ENCODE data around the gene ZMYND10. TPM values are rescaled to one million over a fixed set of nuclear protein-coding genes. Genes with fewer than 3 reads are reported as not detected.

The ZMYND10 gene
- total RNA-seq = 3.4 TPM

DNA sequence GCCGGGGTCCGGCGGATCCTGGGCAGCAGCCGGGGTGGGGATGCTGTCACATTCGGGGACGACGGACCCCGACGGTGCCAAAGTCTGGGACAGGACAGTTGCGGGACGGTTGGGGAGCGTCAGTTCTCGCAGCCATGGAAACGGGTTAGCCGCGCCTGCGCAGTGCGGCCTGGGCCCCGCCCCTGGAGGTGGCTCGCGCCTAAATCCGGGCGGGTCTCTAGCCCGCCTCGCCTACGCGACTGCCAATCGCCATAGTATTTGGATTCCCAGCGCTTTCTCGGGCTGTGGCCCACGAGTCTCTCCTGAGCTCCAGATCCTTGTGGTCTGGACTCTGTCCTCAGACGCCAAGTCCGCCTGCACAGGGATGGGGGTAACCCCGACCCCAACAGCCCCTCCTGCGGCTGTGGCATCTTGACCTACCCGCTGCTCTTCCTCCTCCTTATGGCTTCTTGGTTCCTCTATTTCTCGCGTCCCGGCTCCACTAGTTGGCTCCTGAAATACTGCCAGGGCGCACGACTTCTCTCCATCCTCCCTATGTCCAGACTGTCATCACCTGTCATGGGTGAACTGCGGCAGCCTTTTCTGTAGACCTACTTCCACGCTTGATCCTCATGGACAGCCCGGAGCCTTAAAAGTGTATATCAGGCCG lies at the start of gene ZMYND10:
Gene ZMYND10 (minus strand): TSS at position 147 of the 649 bp plus-strand sequence. CDS start 153 bp downstream, outside the sequence.

DNA sequence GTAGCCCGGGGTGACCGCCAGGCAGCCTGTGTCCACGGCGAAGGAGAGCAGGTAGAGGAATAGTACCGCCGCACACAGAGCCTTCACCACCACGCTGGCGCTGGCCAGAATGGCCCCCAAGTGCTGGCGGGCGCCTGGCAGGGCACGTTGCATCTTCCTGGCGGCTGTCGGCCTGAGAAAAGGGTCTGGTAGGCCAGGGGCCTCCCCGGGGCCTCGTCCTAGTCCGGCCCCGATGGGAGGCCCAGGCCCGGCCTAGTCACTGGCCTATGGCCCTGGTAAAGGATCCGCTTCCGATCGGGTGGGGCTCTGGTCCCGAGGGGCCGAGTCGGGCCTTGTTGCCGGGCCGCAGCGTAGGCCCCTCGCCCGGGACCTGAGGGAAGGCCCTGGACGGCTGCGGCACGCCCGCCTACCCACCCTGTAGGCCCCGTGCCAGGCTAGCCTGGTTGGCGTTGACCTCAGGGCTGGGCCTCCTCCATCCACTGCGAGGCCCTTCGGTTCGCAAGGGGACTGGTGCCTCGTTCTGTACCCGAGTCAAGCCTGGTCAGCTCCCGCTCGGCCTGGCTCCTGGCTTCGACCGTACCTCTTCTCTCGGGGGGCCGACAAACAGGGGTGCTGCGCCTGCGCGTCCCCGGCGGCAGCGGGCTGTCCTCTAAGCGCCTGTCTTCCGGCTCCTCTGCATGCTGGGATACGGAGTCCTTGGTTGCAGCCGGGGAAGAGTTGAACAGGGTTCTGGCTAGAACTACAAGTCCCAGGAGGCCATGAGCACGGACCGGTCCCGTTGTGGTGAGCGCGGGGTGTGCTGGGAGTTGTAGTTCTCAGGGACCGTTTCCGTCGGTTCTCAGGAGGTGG lies 13.6 kb upstream of the ZMYND10 start, which contains the start of gene TMEM115:
Gene TMEM115 (minus strand): TSS at position 611 of the 849 bp plus-strand sequence. CDS start 458 bp downstream, at position 153.

DNA sequence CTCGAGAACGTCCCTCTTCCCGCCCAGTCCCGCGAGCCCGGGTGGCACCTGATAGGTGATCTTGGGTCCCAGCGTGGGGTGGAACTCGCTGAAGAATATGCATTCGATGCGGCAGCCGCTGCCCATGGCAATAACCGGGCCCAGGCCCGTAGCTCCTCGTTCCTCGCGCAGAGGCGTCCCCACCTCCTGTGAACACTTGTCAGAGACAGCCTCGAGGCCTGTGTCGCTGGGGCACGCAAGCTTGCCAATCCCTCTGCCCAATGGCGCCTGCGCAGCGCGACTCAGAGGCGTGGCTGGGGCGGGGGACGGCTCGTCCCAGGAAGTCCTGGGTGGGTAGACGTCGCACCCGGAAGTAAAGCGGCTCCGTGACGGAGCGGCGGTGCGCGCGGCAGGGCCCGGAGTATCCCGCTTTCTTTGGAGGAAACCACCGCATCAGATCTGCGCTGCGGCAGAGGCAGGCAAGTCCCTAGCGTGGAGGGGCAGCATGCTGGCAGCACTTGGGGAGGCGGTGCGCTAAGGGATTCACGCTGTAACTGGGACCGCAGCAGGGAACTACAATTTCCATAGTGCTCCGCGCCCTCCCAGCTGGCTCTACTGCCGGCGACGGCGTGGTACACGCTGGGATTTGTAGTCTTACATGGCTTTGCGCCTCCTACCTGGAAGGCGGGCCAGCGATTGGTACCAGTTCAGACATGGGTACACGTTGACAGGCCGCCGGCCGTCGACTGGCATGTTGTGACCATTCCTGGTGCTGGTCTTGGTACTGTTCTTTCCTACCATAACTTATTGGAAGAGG lies 5.2 kb upstream of the ZMYND10 start, which contains the start of the genes CYB561D2 and NPRL2:
Gene CYB561D2 (plus strand): TSS at position 336 of the 796 bp plus-strand sequence. CDS start 572 bp downstream, outside the sequence.
Gene NPRL2 (minus strand): TSS at position 249 of the 796 bp plus-strand sequence. CDS start 123 bp downstream, at position 126.

DNA sequence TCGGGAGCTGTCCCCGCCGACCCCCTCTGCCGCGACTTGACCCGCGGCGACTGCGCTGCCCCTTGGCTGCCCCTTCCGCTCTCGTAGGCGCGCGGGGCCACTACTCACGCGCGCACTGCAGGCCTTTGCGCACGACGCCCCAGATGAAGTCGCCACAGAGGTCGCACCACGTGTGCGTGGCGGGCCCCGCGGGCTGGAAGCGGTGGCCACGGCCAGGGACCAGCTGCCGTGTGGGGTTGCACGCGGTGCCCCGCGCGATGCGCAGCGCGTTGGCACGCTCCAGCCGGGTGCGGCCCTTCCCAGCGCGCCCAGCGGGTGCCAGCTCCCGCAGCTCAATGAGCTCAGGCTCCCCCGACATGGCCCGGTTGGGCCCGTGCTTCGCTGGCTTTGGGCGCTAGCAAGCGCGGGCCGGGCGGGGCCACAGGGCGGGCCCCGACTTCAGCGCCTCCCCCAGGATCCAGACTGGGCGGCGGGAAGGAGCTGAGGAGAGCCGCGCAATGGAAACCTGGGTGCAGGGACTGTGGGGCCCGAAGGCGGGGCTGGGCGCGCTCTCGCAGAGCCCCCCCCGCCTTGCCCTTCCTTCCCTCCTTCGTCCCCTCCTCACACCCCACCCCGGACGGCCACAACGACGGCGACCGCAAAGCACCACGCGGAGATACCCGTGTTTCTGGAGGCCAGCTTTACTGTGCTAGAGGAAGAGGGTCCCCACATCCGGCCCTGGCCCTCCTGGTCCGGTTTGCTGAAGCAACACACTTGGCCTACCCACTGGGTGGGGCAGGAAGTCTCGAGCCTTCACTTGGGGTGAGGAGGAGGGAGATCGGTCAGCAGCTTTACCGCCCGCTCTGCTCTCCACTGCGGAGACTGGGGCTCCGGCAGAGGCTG lies 4.8 kb downstream of the ZMYND10 start, which contains the start of gene RASSF1:
Gene RASSF1 (minus strand): TSS at position 389 of the 882 bp plus-strand sequence. CDS start 31 bp downstream, at position 358.

DNA sequence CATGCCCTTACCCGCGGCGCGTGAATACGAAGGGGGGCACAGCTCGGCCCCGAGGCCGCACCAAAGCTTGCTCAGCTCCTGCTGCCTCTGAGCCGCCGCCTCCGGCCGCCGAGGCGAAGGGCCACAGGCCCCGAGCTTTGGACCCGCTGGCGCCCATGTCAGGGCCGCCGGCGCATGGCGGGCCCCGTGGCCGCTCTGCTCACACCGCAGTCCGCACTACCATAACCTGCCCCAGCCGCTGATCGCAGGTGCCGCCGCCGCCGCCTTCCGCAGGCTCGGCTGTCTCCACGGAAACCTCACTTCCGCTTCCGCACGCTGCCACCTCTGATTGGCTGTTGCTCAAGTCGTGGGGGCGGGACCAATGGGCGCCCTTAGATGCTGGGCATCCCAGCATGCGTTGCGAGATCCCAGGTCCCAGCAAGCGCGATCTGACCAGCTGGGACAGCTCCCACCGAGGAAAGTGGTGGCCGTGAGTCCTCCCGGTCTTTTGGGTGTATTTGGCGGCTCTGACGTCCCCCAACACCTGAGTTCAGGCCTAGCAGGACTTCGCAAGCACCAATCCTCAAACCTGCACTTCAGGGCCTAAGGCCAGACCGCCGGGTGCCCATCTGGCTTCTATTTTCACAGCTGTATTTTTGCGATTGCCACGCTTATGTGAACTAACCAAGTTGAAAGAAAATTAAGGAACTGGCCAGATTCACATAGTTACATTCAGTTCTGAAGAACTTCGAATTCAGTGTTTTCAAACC lies 17.4 kb downstream of the ZMYND10 start, which contains the start of gene TUSC2:
Gene TUSC2 (minus strand): TSS at position 281 of the 749 bp plus-strand sequence. CDS start 124 bp downstream, at position 157.

DNA sequence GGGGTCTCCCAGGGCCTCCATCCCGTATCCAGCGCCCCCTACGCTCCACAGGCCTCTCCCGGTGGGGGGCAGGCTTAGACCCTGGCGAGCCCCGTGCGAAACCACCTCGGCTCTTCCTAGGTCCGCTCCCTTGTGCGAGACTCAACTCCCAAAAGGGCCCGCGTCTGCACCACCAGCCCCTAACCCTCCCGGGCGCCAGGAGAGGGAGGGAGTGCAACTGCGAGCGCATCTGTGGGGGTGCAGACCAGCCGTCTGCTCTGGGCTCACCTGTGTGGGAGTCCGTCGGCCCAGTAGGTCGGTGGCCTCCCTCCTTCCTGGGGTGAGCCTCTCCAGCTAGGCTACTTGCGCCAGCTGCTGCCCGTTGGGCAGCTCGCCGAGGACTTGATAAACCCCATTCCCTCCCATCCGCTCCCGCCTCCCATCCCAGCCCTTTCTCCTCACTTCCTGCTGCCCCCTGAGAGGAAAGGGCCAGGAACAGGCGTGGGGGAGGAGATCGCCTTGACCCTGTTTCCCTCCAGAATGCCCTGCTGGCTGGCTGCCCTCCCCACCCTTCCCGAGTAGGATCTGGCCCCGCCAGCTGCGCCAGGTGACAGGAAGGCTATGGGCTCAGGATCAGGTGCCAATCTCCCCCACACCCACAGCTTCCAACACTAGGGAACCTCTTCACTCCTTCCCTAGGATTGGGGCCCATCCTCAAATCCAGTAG lies 23.0 kb downstream of the ZMYND10 start, which contains the start of gene HYAL2:
Gene HYAL2 (minus strand): TSS at position 360 of the 706 bp plus-strand sequence. CDS start 2,256 bp downstream, outside the sequence.

GRCh38 chr3:50303013-50303815 lies 42.3 kb downstream of the ZMYND10 start, which contains the start of gene HYAL1:
Gene HYAL1 (minus strand): TSS chr3:50303574. CDS start chr3:50302956, 618 bp downstream.

DNA sequence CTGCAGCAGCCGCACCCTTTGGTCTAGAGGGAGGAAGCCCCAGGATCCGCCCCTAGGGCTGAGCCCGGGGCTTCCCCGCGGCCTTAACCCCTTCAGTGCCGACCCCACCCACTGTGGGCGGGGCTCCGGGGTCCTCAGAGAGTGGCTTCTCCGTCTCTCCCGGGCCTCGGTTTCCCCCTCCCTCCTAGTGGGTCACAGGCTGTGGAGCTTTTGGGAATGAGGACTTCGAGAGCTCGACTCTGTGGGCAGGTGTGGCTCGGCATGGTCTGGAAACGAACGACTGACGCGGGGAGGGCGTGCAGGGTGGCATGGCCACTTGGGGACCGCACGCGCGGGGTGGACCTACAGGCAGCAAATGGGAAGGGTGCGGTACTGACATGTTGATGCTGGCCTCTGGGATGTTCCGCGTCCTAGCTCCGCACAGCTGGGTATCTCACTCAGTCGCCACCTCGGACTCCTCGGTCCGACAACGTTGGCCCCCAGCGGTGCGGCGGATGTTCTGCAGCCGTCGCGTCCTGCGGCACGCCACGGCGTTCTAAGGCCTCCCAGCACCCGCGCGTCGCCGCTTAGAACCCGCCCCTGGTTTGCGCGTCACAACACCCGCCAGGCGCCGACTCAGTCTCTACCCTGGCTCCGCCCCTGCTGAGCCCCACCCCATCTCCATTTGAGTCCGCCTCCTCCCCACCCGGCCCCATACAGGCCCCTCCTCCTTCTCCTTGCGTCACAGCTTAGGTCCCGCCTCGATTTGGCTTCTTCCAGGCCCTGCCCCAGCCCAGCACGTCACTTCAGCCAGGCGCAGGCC lies 46.5 kb downstream of the ZMYND10 start, which contains the start of the genes HYAL3 and NAA80:
Gene HYAL3 (minus strand): TSS at position 570 of the 802 bp plus-strand sequence. CDS start 3,803 bp downstream, outside the sequence.
Gene NAA80 (minus strand): TSS at position 570 of the 802 bp plus-strand sequence. CDS start 1,942 bp downstream, outside the sequence.

GRCh38 chr3:50292159-50293078 lies 53.1 kb downstream of the ZMYND10 start, which contains the start of gene IFRD2:
Gene IFRD2 (minus strand): TSS chr3:50292429. CDS start chr3:50292274, 155 bp downstream.

Other genes starting within 250 kb of the ZMYND10 start
- gene SEMA3F, start 190.4 kb downstream of the ZMYND10 start, total RNA-seq = 11.3 TPM
- not detected for gene GNAT1, start 154.1 kb downstream of the ZMYND10 start, total RNA-seq
- 8.1 TPM for gene SLC38A3, start 140.5 kb downstream of the ZMYND10 start, total RNA-seq
- gene GNAI2, start 109.5 kb downstream of the ZMYND10 start, total RNA-seq = 120 TPM
- 5.3 TPM for gene SEMA3B, start 76.6 kb downstream of the ZMYND10 start, total RNA-seq
- gene LSMEM2, start 66.6 kb downstream of the ZMYND10 start, total RNA-seq = not detected
- 28.2 TPM for gene IFRD2, start 53.3 kb downstream of the ZMYND10 start, total RNA-seq
- 5.6 TPM for gene HYAL3, start 46.3 kb downstream of the ZMYND10 start, total RNA-seq
- gene NAA80, start 46.3 kb downstream of the ZMYND10 start, total RNA-seq = 10.3 TPM
- 2.8 TPM for gene HYAL1, start 42.2 kb downstream of the ZMYND10 start, total RNA-seq
- 41.6 TPM for gene HYAL2, start 23.0 kb downstream of the ZMYND10 start, total RNA-seq
- 10.6 TPM for gene TUSC2, start 17.5 kb downstream of the ZMYND10 start, total RNA-seq
- 14.1 TPM for gene RASSF1, start 4.9 kb downstream of the ZMYND10 start, total RNA-seq
- gene NPRL2, start 5.0 kb upstream of the ZMYND10 start, total RNA-seq = 33.5 TPM
- 17.8 TPM for gene CYB561D2, start 5.1 kb upstream of the ZMYND10 start, total RNA-seq
- gene TMEM115, start 13.8 kb upstream of the ZMYND10 start, total RNA-seq = 21.3 TPM
- 4.1 TPM for gene CACNA2D2, start 157.9 kb upstream of the ZMYND10 start, total RNA-seq
- gene C3orf18, start 222.0 kb upstream of the ZMYND10 start, total RNA-seq = 12.2 TPM
- gene HEMK1, start 223.8 kb upstream of the ZMYND10 start, total RNA-seq = 11.6 TPM